ENCODE data around the gene VTI1A. TPM values are rescaled to one million over a fixed set of nuclear protein-coding genes. Genes with fewer than 3 reads are reported as not detected.

The VTI1A gene
- total and polyA plus RNA-seq, 2 of the 13 experiments (the other 11 are each of a cell fraction or from before 2014, with no cell fraction given), result 11.7 to 32.7 TPM

DNA sequence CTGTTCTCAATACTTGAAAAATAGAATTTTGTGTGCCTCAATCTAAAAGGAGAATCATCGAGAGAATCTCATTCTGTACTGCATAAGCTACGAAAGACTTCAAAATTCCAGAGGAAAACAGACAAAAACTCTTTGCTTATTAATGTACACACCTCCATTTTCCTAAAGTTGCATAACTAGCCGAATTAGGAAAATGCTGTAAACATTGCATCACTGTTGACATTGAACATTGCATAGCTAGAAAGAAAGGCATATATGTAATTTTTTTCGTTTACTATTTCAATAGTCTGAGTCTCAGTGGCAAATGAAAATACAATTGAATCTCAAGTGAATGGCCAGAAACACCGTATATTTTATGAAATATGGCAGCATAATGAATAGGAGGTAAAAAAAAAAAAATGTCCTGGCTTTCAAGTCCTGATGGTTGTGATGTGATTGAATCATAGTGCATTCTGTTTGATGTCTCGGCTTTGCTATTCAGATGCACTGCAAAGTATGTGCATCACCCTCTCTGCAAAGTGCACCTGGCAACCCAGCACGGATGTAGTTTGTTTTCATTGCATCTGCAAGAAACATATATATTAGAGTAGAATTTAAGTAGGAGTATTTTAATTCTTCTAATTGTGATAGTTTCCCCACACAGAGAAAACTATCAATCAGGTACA lies 196.7 kb downstream of the VTI1A start (continued):
- TF ChIP-seq, protein P1, sequence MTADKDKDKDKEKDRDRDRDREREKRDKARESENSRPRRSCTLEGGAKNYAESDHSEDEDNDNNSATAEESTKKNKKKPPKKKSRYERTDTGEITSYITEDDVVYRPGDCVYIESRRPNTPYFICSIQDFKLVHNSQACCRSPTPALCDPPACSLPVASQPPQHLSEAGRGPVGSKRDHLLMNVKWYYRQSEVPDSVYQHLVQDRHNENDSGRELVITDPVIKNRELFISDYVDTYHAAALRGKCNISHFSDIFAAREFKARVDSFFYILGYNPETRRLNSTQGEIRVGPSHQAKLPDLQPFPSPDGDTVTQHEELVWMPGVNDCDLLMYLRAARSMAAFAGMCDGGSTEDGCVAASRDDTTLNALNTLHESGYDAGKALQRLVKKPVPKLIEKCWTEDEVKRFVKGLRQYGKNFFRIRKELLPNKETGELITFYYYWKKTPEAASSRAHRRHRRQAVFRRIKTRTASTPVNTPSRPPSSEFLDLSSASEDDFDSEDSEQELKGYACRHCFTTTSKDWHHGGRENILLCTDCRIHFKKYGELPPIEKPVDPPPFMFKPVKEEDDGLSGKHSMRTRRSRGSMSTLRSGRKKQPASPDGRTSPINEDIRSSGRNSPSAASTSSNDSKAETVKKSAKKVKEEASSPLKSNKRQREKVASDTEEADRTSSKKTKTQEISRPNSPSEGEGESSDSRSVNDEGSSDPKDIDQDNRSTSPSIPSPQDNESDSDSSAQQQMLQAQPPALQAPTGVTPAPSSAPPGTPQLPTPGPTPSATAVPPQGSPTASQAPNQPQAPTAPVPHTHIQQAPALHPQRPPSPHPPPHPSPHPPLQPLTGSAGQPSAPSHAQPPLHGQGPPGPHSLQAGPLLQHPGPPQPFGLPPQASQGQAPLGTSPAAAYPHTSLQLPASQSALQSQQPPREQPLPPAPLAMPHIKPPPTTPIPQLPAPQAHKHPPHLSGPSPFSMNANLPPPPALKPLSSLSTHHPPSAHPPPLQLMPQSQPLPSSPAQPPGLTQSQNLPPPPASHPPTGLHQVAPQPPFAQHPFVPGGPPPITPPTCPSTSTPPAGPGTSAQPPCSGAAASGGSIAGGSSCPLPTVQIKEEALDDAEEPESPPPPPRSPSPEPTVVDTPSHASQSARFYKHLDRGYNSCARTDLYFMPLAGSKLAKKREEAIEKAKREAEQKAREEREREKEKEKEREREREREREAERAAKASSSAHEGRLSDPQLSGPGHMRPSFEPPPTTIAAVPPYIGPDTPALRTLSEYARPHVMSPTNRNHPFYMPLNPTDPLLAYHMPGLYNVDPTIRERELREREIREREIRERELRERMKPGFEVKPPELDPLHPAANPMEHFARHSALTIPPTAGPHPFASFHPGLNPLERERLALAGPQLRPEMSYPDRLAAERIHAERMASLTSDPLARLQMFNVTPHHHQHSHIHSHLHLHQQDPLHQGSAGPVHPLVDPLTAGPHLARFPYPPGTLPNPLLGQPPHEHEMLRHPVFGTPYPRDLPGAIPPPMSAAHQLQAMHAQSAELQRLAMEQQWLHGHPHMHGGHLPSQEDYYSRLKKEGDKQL (CRISPR knock-in tag; IDR thresholded peaks at IDR 0.05; ENCODE audit: low read depth), result peak; percentile 78
- TF ChIP-seq ATF7 (IDR thresholded peaks at IDR 0.05), result peak; percentile 74
- no peak for TF ChIP-seq ATF7 (CRISPR knock-in tag; IDR thresholded peaks at IDR 0.05)
- peak; percentile 92 for TF ChIP-seq LCORL (IDR thresholded peaks at IDR 0.05)
- TF ChIP-seq LCORL (CRISPR knock-in tag; IDR thresholded peaks at IDR 0.05), result peak; percentile 92
- TF ChIP-seq TBX3 (IDR thresholded peaks at IDR 0.05; ENCODE audit: borderline replicate concordance), result peak; percentile 74
- TF ChIP-seq ZBED4 (CRISPR knock-in tag; IDR thresholded peaks at IDR 0.05; ENCODE audit: borderline replicate concordance), result peak; percentile 31; the same call in 1 of the 2 replicates
- peak; percentile 77 for TF ChIP-seq TEAD3 (CRISPR knock-in tag; optimal IDR thresholded peaks at IDR 0.05; ENCODE audit: borderline replicate concordance)
- TF ChIP-seq ZNF552 (CRISPR knock-in tag; IDR thresholded peaks at IDR 0.05; ENCODE audit: borderline replicate concordance), result no peak
- TF ChIP-seq HMG20A (CRISPR knock-in tag; IDR thresholded peaks at IDR 0.05; ENCODE audit: borderline replicate concordance), result peak; percentile 94
- peak; percentile 86 for TF ChIP-seq NFIC (IDR thresholded peaks at IDR 0.05; ENCODE audit: low read length)
- TF ChIP-seq GATAD2A (CRISPR knock-in tag; IDR thresholded peaks at IDR 0.05), result peak; percentile 100
- 0 out of 2 replicates have a peak, but pooled peaks have one; percentile 33 for TF ChIP-seq ZBTB21 (CRISPR knock-in tag; IDR thresholded peaks at IDR 0.05)
- TF ChIP-seq, protein P2, sequence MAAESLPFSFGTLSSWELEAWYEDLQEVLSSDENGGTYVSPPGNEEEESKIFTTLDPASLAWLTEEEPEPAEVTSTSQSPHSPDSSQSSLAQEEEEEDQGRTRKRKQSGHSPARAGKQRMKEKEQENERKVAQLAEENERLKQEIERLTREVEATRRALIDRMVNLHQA (CRISPR knock-in tag; IDR thresholded peaks at IDR 0.05), result no peak; the same call in 1 of the 2 replicates
- peak; percentile 94 for TF ChIP-seq NCOA2 (CRISPR knock-in tag; IDR thresholded peaks at IDR 0.05)
- TF ChIP-seq, protein P3, sequence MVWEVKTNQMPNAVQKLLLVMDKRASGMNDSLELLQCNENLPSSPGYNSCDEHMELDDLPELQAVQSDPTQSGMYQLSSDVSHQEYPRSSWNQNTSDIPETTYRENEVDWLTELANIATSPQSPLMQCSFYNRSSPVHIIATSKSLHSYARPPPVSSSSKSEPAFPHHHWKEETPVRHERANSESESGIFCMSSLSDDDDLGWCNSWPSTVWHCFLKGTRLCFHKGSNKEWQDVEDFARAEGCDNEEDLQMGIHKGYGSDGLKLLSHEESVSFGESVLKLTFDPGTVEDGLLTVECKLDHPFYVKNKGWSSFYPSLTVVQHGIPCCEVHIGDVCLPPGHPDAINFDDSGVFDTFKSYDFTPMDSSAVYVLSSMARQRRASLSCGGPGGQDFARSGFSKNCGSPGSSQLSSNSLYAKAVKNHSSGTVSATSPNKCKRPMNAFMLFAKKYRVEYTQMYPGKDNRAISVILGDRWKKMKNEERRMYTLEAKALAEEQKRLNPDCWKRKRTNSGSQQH (CRISPR knock-in tag; IDR thresholded peaks at IDR 0.05; ENCODE audit: low read depth), result no peak
- peak; percentile 95 for TF ChIP-seq SOX5 (CRISPR knock-in tag; IDR thresholded peaks at IDR 0.05; ENCODE audit: borderline replicate concordance)
- peak; percentile 14; the same call in 1 of the 2 replicates for TF ChIP-seq HHEX (CRISPR knock-in tag; IDR thresholded peaks at IDR 0.05)
- TF ChIP-seq RFXAP (CRISPR knock-in tag; IDR thresholded peaks at IDR 0.05; ENCODE audit: borderline replicate concordance), result no peak
- peak; percentile 86 for TF ChIP-seq POGZ (CRISPR knock-in tag; IDR thresholded peaks at IDR 0.05)
- no peak for TF ChIP-seq SNRNP70 (IDR thresholded peaks at IDR 0.05; ENCODE audit: low read depth, low read length)

Measured in HepG2 (cell line).